Right lobe of liver (tissue), 6 donors: ENCODE measurements around the gene NFIA. TPM values are rescaled to one million over a fixed set of nuclear protein-coding genes. Genes with fewer than 3 reads are reported as not detected.

Source experiments
- ATAC-seq, 4 donors: fragments of 200-7000 bp; cut with Tn5 transposase; one replicate each; pipeline ENCODE4 v1.9.1; 2020; ENCODE audit warnings: mild to moderate bottlenecking in 4 of 4, moderate library complexity in 4 of 4
- DNase-seq, 3 donors: peaks; one replicate each; pipeline ENCODE4 v3.0.0-alpha.2; 2020
- H3K27ac ChIP-seq, 3 donors: fragments of 200-600 bp; one replicate each; pipeline ENCODE4 v1.8.0; 2022
- H3K27me3 ChIP-seq, 2 donors: fragments of 200-600 bp; one replicate each; pipeline ENCODE4 v1.8.0; 2022
- H3K36me3 ChIP-seq, 4 donors: fragments of 200-600 bp; sonication (generic) in 1 of 4; one replicate each; pipeline versions ENCODE4 v1.5.1 to v1.8.0; 2017 to 2022; ENCODE audit warnings: control low read depth in 1 of 4
- H3K4me1 ChIP-seq, 4 donors: fragments of 200-600 bp; sonication (generic) in 1 of 4; one replicate each; pipeline versions ENCODE4 v1.5.1 to v1.8.0; 2017 to 2022; ENCODE audit warnings: control low read depth in 1 of 4
- H3K4me3 ChIP-seq, 3 donors: fragments of 200-600 bp; one replicate each; pipeline ENCODE4 v1.8.0; 2022
- H3K9me3 ChIP-seq, 4 donors: fragments of 200-600 bp; sonication (generic) in 1 of 4; one replicate each; pipeline versions ENCODE4 v1.5.1 to v1.8.0; 2017 to 2022; ENCODE audit warnings: control low read depth in 1 of 4
- POLR2A ChIP-seq: fragments of 450-650 bp; IDR thresholded peaks from one replicate; pipeline ENCODE4 v1.6.1; 2017; ENCODE audit warnings: antibody characterized with exemption, mild to moderate bottlenecking
- WGBS: methylation state at CpG from one replicate; pipeline ENCODE4 v1.1.6; 2018; ENCODE audit warnings: low coverage, low lambda C conversion rate; ENCODE audit not compliant: insufficient coverage; ENCODE audit errors: missing lambda C conversion rate; 5-methylcytosine and 5-hydroxymethylcytosine counted together
- intact Hi-C, 2 donors: fragments of 100-400 bp; cut with DNase I; formaldehyde crosslinking; loops; one replicate each; pipeline versions ENCODE4 v1.11.2 to v1.14.1; 2022
- total RNA-seq, 6 experiments: library from RNA; depleted of rRNA in 2 of 6; stranded (reverse); fragments of >200 nt in 2 of 6; fragmentation: NEBNext Ultra II Directional in 3 of 6; extraction: Animal tissue kit (Norgen Biotek cat#: 25700) in 3 of 6; gene quantifications; one replicate each; pipeline versions ENCODE4 v1.1.0 to v1.2.4, GENCODE V29; 2016 to 2023
- TF ChIP-seq, protein P1 (sequence below), 4 donors: fragments of 200-600 bp in 3 of 4; fragments of 450-650 bp in 1 of 4; IDR thresholded peaks; one replicate each; pipeline versions ENCODE4 v1.5.1 to v1.8.0; 2016 to 2022; ENCODE audit warnings: antibody characterized with exemption in 4 of 4, mild to moderate bottlenecking in 2 of 4
- donor health status: DM: no; HTN: yes; CAD: no.
- donor health status: DM: no; HTN: no; CAD: no.
- donor health status: DM: no; HTN: no; CAD: no.
- donor health status: DM: no; HTN: yes; CAD: no.
- donor health status: DM: no; HTN: yes; CAD: no.

Gene NFIA
- total RNA-seq, 6 experiments from 2014 or later: 36.7 to 97.2 (median 57.9) TPM

DNA sequence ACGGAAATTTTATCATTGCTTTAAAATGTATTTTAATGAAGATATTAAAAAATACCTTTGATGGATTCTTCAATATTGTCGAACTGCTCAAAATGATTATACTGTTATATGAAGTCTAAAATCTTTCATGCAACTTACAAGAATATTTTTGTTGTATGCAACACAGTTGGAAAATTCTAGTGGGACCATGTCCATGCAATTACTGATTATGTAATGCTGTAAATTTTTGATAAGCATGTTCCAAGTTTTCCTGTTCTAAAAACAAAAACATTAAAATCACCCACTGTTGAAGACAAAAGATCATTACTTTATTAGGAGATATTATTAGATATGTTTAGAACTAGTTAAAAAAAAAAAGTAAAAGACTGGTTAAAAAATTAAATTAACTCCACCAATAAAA lies 132.8 kb downstream of the NFIA start:
- no peaks in the 10 kb centered on the region for H3K9me3 ChIP-seq
- H3K27me3 ChIP-seq: no peaks in the 10 kb centered on the region
- peaks cover 0 to 43% (median 18%) of the 10 kb centered on the region in 4 donors for H3K4me1 ChIP-seq
- WGBS: 69% methylated on average over 2 of the region's 2 CpGs
- TF ChIP-seq, protein P1, sequence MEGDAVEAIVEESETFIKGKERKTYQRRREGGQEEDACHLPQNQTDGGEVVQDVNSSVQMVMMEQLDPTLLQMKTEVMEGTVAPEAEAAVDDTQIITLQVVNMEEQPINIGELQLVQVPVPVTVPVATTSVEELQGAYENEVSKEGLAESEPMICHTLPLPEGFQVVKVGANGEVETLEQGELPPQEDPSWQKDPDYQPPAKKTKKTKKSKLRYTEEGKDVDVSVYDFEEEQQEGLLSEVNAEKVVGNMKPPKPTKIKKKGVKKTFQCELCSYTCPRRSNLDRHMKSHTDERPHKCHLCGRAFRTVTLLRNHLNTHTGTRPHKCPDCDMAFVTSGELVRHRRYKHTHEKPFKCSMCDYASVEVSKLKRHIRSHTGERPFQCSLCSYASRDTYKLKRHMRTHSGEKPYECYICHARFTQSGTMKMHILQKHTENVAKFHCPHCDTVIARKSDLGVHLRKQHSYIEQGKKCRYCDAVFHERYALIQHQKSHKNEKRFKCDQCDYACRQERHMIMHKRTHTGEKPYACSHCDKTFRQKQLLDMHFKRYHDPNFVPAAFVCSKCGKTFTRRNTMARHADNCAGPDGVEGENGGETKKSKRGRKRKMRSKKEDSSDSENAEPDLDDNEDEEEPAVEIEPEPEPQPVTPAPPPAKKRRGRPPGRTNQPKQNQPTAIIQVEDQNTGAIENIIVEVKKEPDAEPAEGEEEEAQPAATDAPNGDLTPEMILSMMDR (IDR thresholded peaks at IDR 0.05): no peak
- TF ChIP-seq POLR2A: no peak
- peak overlapping the region; percentile 12 to 86 (median 65) for H3K27ac ChIP-seq
- no peak for DNase-seq
- no peak overlapping the region for H3K4me3 ChIP-seq
- ATAC-seq: no peak
- intact Hi-C loops: no loop called here
- H3K36me3 ChIP-seq: no peaks in the 10 kb centered on the region

DNA sequence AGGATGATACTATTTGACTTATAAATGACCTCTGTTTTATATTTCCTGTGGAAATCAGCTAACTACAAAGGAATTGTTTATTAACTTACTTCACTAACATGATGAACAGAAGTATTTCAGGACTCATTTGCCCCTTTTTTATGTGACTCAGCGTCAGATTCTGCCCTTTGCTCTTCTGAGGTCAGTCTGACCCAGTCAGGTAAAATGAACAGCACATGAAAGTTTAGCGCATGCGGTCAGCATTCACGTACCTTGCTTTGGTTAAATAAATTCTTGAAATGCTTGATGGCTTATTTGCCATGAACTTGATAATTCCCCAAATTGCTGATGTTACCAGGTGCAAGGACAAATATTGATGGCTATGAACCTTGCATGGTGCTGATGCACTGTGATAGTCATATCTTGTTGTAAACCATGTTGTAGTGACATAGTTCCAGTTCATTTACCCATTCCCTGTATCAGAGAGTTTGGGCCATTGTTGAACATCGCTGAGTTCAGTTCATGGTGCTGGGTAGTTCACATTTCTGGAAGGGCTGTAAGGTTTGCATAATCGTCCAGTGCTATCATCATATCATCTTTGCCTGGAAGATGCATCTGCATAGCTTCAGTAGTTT lies 133.4 kb downstream of the NFIA start:
- Histone ChIP-seq H3K4me3 (no peak overlapping the region), H3K4me1 (peaks cover 0 to 47% (median 18%) of the 10 kb centered on the region in 4 donors), H3K27me3 (no peaks in the 10 kb centered on the region), H3K36me3 (no peaks in the 10 kb centered on the region), H3K9me3 (no peaks in the 10 kb centered on the region), H3K27ac (peak overlapping the region; percentile 46 to 86 (median 65))
- DNase-seq (peak; percentile 59 to 78 (median 62)), ATAC-seq (peak; percentile 72 to 81 (median 76))
- no peak for TF ChIP-seq POLR2A
- TF ChIP-seq, protein P1 (IDR thresholded peaks at IDR 0.05): no peak
- intact Hi-C loops: no loop called here
- 40% methylated on average over 6 of the region's 6 CpGs for WGBS

DNA sequence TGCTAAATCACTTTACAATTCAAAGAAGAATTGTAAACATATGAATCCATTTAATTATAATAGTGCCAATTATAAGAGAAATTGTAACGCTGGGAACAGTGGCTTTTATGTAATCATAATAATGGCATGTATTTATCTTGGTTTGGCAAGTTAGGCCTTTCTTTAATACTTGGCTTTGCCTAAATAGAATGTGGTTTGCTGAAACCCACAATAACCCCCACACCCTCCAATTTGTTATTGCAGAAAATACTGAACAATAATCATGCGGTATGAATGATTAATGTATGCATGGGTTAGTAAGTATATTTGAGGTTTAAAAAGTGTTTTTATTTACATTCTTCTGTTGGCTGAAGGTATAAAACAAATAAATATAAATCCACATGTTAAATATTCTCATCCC lies 138.2 kb downstream of the NFIA start:
- no peaks in the 10 kb centered on the region for H3K36me3 ChIP-seq
- intact Hi-C loops: no loop called here
- no peak overlapping the region for H3K27ac ChIP-seq
- no peaks in the 10 kb centered on the region for H3K27me3 ChIP-seq
- no peaks in the 10 kb centered on the region for H3K9me3 ChIP-seq
- ATAC-seq: no peak
- 67% methylated on average over 2 of the region's 2 CpGs for WGBS
- no peak overlapping the region for H3K4me3 ChIP-seq
- TF ChIP-seq, protein P1 (IDR thresholded peaks at IDR 0.05): no peak
- TF ChIP-seq POLR2A: no peak
- peaks cover 0 to 55% (median 21%) of the 10 kb centered on the region in 4 donors for H3K4me1 ChIP-seq
- DNase-seq: no peak

DNA sequence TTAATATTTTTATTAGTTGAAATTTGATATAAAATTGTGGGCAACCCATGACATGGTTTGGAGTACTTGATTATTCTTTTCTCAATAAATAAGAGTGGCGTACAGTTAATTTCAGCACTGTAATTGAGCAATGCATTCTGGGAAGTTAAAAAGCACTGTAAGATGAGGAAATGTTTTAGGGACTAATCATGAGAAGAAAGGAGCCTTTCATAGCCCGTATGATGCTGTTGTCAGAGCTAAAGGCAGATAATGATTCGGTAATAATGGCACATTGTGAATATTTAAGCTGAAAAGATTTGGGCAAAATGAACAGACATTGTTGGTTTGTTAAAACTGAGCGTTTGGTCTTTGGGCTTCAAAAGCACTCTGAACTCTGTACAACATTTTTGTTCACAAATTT lies 139.3 kb downstream of the NFIA start:
- DNase-seq (no peak), ATAC-seq (peak in 1 of 4 donors; percentile 32)

More for the DNA sequence above, 139.3 kb downstream of the NFIA start:
- Histone ChIP-seq H3K4me1 (peaks cover 0 to 55% (median 21%) of the 10 kb centered on the region in 4 donors), H3K36me3 (no peaks in the 10 kb centered on the region), H3K4me3 (no peak overlapping the region), H3K27me3 (no peaks in the 10 kb centered on the region), H3K9me3 (no peaks in the 10 kb centered on the region), H3K27ac (peak overlapping the region in 2 of 3 donors; percentile 56 to 72)
- 33% methylated on average over 4 of the region's 4 CpGs for WGBS
- intact Hi-C loops: no loop called here
- no peak for TF ChIP-seq POLR2A
- TF ChIP-seq, protein P1 (IDR thresholded peaks at IDR 0.05): no peak
